GM13977 (cell line): ENCODE measurements around the gene WWOX.

Source experiments
- DNase-seq: peaks from one replicate; pipeline ENCODE4 v3.0.0; 2012; ENCODE audit warnings: low spot score
- CTCF ChIP-seq: IDR thresholded peaks from 2 replicates; pipeline ENCODE4 v1.5.1; 2012; ENCODE audit warnings: mild to moderate bottlenecking, control low read depth; ENCODE audit not compliant: insufficient read depth; ENCODE audit errors: extremely low read depth, missing control alignments
- in situ Hi-C: fragments of 300-500 bp; cut with MboI; formaldehyde crosslinking; loops from one replicate; pipeline ENCODE4 v1.12.0; 2022; ENCODE audit warnings: low sequenced_read_pairs, low pct_unique_long_range_greater_than_20kb, mixed read lengths, inconsistent platforms; ENCODE audit not compliant: unreplicated experiment

WWOX gene

GRCh38 chr16:79037521-79038373, 938.3 kb downstream of the WWOX start:
- TF ChIP-seq CTCF = no peak
- no peak for DNase-seq
- in situ Hi-C loops = no loop called here

- in situ Hi-C loops = no loop called here
- DNase-seq = no peak
- TF ChIP-seq CTCF = no peak
These were observed 941.8 kb downstream of the WWOX start for GRCh38 chr16:79041206-79041605.

- TF ChIP-seq CTCF = no peak
- DNase-seq = no peak
- in situ Hi-C loops = no loop called here
These were observed 942.7 kb downstream of the WWOX start for GRCh38 chr16:79042141-79042540.

- DNase-seq = no peak
- in situ Hi-C loops = no loop called here
- no peak for TF ChIP-seq CTCF
These were observed 943.4 kb downstream of the WWOX start for GRCh38 chr16:79042886-79043285.

- in situ Hi-C loops = no loop called here
- no peak for DNase-seq
- no peak for TF ChIP-seq CTCF
These were observed 945.7 kb downstream of the WWOX start for GRCh38 chr16:79045191-79045590.

- DNase-seq = no peak
- in situ Hi-C loops = no loop called here
- peak; percentile 36 for TF ChIP-seq CTCF
These were observed 947.9 kb downstream of the WWOX start for GRCh38 chr16:79047337-79047736.
